K562 (cell line): Measurements from ENCODE around the gene GEMIN7.

ENCODE experiments used
- ETV1 ChIP-seq: fragments of 450-650 bp; conservative IDR thresholded peaks from 2 replicates; pipeline ENCODE4 v1.6.1; 2016; ENCODE audit warnings: missing genetic modification characterization, control low read depth, low read depth, missing compliant biosample characterization
- HDAC2 ChIP-seq: fragments of 450-650 bp; IDR thresholded peaks from 2 replicates; pipeline ENCODE4 v1.6.1; 2016; ENCODE audit warnings: mild to moderate bottlenecking
- HOXB6 ChIP-seq: fragments of 250-450 bp; sonication (Bioruptor Pico); IDR thresholded peaks from 2 replicates; pipeline ENCODE4 v1.5.1; 2022; ENCODE audit warnings: mild to moderate bottlenecking, borderline replicate concordance
- PHF8 ChIP-seq: fragments of 200-600 bp; sonication (generic); IDR thresholded peaks from 2 replicates; pipeline ENCODE4 v1.6.1; 2012; ENCODE audit warnings: mixed run types, mild to moderate bottlenecking, inconsistent platforms, low read length, moderate library complexity, borderline replicate concordance
- POLR2A ChIP-seq: fragments of 450-650 bp; conservative IDR thresholded peaks from 2 replicates; pipeline ENCODE4 v1.6.1; 2016
- POLR2AphosphoS5 ChIP-seq: IDR thresholded peaks from 2 replicates; pipeline ENCODE4 v1.6.1; 2011; ENCODE audit warnings: mild to moderate bottlenecking, low read depth, low read length, moderate library complexity; ENCODE audit not compliant: control insufficient read depth, insufficient read depth
- ZBTB8A ChIP-seq: fragments of 450-650 bp; IDR thresholded peaks from 2 replicates; pipeline ENCODE4 v1.6.1; 2018; ENCODE audit warnings: mild to moderate bottlenecking, moderate library complexity; ENCODE audit not compliant: partially characterized antibody
- ZKSCAN1 ChIP-seq: fragments of 150-350 bp; IDR thresholded peaks from 2 replicates; pipeline ENCODE4 v1.6.1; 2016; ENCODE audit warnings: low read depth, low read length
- TF ChIP-seq, protein P1 (sequence below): fragments of 250-450 bp; sonication (Bioruptor Pico); IDR thresholded peaks from 2 replicates; pipeline ENCODE4 v1.8.0; 2022; ENCODE audit warnings: moderate library complexity, mild to moderate bottlenecking, inconsistent platforms
- TF ChIP-seq, protein P2 (sequence below), 2 experiments: fragments of 450-650 bp in 1 of 2; sonication (generic) in 1 of 2; formaldehyde crosslinking in 1 of 2; IDR thresholded peaks in 1 of 2; conservative IDR thresholded peaks in 1 of 2; 2 replicates each; pipeline versions ENCODE4 v1.6.1 to v1.8.1; 2016 to 2023; ENCODE audit warnings: mild to moderate bottlenecking in 2 of 2, moderate library complexity in 2 of 2, inconsistent platforms in 1 of 2, missing genetic modification reagents in 1 of 2
- TF ChIP-seq, protein P3 (sequence below): sonication (generic); formaldehyde crosslinking; IDR thresholded peaks from 2 replicates; pipeline ENCODE4 v1.9.0; 2022; ENCODE audit warnings: mild to moderate bottlenecking, missing genetic modification reagents

DNA sequence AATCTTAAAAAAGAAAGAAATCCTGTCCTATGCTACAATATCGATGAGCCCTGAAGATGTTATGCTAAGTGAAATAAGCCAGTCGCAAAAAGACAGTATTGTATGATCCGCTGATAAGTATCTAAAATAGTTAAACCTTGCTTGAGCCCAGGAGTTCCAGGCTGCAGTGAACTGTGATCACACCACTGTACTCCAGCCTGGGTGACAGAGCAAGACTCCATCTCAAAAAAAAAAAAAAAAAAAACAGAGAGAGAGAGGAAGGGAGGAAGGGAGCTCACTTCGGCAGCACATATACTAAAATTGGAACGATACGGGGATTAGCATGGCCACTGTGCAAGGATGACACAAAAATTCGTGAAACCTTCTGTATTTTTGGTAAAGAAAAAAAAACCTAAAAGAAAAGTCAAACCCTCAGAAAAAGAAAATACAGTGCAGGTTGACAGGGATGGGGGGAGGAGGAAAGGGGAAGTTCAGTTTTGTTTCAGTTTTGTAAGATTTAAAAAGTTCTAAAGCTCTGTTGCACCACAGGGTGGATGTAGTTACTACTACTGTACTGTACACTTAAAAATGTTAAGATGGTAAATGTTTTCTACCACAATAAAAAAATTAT lies 31.8 kb upstream of the GEMIN7 start:
- TF ChIP-seq ETV1 (tag) = no peak
- no peak for TF ChIP-seq POLR2A
- TF ChIP-seq HDAC2 = no peak
- TF ChIP-seq, protein P1, sequence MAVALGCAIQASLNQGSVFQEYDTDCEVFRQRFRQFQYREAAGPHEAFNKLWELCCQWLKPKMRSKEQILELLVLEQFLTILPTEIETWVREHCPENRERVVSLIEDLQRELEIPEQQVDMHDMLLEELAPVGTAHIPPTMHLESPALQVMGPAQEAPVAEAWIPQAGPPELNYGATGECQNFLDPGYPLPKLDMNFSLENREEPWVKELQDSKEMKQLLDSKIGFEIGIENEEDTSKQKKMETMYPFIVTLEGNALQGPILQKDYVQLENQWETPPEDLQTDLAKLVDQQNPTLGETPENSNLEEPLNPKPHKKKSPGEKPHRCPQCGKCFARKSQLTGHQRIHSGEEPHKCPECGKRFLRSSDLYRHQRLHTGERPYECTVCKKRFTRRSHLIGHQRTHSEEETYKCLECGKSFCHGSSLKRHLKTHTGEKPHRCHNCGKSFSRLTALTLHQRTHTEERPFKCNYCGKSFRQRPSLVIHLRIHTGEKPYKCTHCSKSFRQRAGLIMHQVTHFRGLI (CRISPR knock-in tag) = no peak
- TF ChIP-seq, protein P2, sequence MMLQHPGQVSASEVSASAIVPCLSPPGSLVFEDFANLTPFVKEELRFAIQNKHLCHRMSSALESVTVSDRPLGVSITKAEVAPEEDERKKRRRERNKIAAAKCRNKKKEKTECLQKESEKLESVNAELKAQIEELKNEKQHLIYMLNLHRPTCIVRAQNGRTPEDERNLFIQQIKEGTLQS (IDR thresholded peaks at IDR 0.05) = no peak
- TF ChIP-seq, protein P2 (CRISPR knock-in tag; conservative IDR thresholded peaks at IDR 0.05) = no peak
- no peak for TF ChIP-seq ZKSCAN1
- TF ChIP-seq, protein P3, sequence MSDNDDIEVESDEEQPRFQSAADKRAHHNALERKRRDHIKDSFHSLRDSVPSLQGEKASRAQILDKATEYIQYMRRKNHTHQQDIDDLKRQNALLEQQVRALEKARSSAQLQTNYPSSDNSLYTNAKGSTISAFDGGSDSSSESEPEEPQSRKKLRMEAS = no peak
- no peak for TF ChIP-seq HOXB6
- no peak for TF ChIP-seq PHF8
- no peak for TF ChIP-seq ZBTB8A
- TF ChIP-seq POLR2AphosphoS5 = no peak
